Ecto neural progenitor cell (in vitro differentiated cells): ENCODE results near the gene TENT4A.

Experiments used
- DNase-seq: peaks from one replicate; pipeline ENCODE4 v3.0.0-alpha.2; 2018; ENCODE audit warnings: low spot score

The TENT4A gene

DNA sequence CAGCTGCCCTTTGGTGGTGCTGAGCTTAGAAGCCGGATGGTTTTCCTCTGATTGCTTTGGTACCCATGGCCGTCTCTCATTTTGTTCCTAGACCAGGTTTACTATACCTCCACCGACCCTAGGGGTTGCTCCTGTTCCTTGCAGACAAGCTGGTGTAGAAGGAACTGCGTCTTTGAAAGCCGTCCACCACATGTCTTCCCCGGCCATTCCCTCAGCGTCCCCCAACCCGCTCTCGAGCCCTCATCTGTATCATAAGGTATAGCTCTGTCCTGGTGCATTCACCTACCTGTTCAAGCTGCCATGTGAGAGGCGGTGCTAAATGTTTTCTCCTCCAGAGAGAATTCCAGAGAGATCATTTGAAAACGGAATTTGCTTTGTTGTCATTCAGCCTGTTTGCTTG is 39.5 kb downstream of the TENT4A start:
- no peak for DNase-seq

DNA sequence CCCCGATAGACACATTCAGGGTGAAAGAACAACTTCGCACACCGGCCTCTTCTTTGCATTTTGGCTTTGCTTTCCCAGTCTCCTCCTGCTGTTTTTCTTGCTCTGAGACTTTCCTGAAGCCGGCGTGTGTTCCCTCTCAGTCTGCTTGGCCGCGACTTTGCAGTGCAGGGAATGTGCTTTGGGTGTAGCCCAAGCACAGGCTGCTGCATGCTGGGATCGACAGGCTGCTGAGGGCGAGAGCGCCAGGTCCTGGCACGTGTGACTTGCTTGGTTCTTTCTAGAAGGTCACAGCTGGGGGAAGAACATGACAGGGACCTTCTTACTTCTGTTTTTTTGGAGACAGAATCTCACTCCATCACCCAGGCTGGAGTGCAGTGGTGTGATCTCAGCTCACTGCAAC is 40.6 kb downstream of the TENT4A start:
- no peak for DNase-seq

DNA sequence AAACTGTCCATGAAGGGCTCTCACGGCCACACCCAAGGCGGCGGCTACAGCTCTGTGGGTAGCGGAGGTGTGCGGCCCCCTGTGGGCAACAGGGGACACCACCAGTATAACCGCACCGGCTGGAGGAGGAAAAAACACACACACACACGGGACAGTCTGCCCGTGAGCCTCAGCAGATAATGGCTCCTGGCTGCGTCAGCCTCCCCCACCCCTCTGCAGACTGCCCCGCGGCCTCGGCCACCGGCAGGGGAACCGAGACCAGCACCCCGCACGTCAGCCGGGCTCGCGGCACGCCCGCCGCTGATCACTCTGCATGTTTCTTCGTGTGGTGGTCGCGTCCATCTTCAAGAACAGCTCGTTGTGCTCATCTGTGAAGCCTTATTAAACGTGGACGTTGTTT is 41.5 kb downstream of the TENT4A start:
- DNase-seq = no peak

DNA sequence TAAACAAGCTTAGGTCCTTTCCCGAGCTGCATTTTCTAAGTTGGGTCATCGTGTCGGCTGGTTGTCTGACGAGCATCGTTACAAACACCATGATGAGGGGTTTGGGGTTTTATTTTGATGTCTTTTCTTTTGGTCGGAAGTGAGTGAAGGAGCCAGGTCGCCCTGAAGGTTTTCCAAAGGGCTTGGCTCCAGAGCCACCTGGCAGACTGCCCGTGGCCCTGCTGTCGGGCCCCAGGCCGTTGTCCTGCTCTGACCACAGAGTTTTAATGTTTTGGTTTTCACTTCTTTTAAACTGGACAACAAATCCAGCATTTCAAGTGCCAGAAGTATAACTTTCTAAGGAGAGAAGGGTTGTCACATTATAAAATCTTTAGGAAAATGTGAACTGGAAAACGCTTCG is 42.3 kb downstream of the TENT4A start:
- DNase-seq = no peak

DNA sequence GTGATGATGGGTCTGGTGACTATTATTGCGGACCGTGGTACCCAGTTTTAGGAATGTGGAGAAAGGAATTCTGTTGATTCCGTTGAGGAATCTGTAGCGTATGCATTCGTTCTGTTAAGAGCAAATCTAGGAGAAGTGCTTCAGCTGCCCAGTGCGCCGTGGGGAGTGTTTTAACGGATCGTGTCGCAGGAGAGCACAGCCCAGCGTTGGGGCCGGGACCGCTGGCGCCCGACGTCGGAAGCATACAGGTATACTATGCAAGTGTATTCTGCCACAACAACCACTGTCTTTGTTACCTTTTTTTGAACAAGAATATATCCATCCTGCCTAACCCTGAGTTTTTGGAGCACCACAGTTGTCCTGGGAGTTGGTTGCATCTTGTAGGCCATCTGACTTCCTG is 42.7 kb downstream of the TENT4A start:
- DNase-seq = no peak

DNA sequence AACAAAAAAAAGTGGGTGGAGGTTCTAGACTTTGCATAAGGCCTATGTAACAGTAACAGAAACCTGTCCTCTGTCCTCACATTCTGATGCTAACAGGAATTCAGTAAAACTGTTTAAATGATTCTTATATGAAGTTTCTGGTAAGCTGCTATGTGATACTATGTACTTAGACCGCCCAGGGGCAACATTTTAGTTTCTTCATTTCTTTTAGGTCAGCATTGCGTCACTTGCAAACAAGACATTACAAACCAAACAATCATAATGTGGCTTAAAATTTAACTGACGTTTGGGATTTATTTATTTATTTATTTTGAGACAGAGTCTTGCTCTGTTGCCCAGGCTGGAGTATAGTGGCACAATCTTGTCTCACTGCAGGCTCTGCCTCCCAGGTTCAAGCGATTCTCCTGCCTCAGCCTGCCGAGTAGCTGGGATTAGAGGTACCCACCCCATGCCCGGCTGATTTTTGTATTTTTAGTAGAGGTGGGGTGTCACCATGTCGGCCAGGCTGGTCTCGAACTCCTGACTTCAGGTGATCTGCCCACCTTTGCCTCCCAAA is 44.3 kb downstream of the TENT4A start:
- no peak for DNase-seq

DNA sequence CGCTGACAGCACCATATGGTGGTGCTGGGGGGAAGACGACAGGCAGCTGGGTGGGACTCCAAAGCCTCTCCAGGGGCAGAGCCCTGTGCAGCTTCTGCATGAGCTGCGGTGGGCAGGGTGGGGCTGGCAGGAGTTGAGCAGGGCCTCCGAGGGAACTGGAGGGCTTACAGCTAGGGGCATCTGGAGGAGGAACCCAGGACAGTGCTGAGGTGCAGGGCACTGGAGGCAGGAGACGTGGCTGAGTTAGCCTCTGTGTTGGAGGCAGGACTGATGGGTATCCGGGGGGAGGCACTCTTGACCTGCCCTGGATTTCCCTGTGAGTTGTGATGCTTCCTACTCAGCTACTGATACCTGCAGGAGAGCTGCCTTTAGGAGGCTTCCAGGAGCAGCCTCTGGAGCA is 45.0 kb downstream of the TENT4A start:
- DNase-seq = no peak

DNA sequence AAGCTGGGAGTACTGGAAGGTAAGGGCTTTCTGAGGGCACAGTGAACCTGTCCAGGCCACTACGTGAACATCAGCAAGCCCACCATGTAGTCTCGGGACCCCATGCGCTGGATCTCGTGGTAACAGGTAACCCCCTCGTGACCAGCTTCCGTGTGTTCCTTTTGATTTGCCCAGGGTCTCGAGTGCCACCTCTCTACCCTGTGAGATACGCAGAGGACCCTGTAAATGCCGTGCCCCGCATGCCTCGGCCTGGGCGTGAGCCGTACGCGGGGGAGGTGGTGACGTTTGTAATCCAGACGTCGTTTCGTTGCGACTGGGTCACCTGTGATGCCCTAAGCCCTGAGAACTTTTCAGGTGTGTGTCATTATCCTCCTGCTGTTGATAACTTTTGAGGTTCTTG is 45.5 kb downstream of the TENT4A start:
- no peak for DNase-seq

DNA sequence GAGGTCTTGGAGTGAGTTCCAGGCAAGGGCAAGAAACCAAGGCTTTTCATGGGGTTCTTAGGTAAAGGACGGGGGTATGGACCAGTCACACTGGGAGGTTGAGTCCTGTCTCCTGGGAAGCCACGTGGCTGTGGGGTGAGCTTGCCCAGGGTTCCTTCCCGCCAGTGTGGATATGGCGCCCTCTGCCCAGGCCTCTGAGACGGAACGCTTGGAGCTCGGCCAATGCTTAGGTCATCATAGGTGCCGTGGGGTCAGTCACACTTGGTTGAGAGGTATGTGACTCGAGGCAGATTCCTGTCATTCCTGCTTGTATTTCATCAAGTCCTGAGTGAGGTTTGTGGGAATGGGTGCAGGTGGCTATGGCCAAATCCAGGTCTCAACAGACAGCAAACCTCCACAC is 46.2 kb downstream of the TENT4A start:
- no peak for DNase-seq

DNA sequence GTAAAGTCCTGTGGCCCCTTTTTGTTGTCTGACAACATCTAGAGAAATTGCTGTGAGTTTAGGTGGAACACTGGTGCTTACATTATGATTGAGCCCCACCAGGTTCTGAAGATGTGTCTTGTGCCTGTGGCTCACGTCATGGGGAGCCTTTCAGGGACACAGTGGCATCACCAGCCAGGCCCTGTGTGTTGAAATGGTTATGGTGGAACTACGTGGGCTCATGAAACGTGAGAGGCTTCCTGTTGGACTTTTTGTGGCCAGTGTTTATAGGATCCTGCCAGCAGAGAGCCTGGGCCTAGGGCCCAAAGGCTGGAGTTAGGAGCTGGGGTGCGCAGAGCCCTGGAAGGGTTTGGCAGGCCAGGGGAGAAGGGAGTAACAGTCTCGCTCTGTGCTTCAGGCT is 46.8 kb downstream of the TENT4A start:
- no peak for DNase-seq

DNA sequence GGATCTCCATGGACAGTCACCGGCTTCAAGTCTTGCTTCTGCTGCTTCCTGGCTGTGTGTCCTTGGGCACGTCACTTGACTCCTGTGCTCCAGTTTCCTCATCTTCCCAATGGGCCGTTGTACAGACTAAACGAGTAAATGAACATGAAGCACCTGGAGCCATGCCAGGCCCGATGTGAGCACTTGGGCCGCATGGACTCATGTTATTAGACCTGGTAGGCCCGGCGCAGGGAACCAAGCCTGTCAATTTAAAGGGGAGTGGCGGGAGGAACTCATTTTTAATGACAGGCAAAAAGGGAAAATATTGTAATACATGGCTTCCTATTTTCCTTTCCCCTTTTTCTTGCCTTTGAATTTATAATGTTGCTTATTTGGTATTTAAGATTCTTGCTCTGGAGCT is 47.5 kb downstream of the TENT4A start:
- DNase-seq = no peak

DNA sequence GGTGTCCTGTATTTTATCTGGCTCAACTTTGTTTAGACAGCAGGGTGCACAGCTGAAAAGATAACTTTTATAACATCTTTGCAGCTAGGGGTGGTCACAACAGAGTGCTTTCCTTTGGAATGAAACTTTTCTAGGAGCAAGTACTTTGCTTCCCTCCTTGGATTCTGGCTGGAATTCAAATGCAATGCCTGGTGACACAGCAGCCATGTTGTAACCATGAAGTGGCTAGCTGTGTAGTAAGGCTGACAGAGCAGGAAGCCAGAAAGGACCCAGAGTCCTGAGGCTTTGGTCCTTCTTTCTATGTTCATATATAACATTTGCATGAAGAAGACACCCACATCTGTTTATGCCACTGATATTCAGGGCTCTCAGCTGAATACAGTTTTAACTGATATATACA is 48.1 kb downstream of the TENT4A start:
- no peak for DNase-seq

DNA sequence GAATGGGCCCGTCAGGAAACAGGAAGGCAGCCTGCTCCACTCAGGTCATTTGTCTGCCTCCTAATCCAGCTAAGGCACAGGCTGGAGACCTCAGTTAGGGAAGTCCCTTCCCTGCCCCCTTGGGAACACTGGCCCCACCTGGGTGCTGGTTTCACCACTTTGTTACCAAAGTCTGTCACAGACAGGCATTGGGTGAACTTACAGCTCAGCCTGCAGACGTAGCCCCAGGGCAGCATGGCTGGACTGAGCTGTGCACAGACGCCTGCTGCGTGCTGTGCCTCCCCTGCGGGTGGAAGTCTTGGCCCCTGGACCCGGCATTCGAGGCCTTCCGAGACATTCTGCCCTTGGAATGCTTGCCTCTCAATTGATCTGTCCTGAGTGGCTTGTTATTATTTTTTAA is 48.9 kb downstream of the TENT4A start:
- DNase-seq = no peak

DNA sequence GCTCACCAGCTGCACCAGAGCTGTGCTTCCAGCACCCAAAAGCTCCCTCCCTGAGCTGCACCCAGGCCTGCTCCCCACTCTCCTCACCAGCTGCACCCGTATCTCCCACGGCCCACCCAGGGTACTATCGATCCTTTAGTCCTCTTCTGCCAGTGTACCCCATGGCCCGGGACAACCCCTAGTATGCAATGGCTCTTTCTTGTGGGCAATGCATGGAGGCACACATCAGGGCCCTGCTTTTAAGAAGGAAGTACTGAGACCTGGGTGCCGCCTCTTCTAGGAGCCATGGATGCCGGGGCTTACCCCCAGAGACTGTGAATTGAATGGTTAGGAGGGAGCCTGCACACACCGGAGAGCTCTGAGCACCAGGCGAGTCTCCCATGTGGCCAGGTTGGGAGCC is 49.5 kb downstream of the TENT4A start:
- DNase-seq = no peak

DNA sequence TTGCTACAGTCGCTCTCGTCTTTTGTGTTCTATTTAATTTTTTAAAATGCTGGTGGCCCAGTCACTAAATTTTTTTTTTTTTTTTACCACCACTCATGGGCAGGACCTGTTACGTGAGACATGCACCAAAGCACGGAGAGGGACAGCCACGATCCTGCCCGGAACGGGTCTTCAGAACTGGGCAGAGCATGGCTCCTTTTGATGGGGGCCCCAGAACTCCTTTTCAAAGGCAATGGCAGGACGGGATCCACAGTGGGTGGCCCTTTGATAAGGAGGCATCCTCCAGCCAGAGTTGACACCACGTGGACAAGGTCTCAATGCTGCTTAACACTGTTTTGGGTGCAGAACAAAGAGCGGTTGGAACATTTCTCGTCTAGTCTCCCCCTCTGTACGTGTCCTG is 50.0 kb downstream of the TENT4A start:
- no peak for DNase-seq

DNA sequence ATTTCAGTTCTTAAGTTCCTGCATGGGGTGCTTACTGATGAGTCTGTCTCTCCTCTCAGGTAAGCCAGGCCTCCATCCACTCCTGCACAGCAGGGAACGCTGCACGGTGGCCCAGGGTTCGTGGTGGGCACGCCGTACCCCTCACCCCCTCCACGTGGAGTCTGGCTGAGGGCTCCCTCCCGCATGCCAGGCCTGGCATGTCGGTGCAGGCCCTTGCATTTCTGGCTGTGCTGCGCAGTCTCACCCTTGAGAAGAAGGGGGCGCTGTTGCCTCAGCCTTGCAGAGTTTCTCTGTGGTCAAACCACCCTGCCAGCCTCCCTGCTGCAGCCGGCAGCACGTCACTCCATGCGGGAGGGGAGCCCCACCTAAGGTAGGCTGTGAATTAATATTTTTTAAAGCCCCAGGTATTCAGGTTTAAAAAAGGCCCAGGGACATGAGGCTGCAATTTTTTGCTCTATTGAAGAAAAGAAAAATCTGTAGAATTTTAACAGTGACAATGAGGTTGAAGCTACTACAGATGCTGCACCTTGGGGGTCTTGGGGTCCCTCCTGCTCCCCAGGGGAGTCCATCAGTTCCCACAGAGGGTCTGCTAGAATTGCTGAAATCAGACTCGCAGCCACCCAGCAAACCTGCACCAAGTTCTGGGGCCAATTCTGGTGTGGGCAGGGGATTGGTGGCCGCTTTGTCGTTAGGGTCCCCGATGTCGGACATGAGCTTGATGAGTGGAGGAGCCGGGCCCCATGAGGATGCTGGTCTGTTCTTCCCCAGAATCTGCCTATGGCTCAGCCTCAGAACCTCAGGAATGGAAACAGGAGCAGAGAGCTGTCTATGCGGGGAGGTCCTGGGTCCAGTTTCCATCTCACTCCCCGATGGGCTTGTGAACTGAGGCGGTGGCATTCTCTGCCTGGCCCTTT is 52.6 kb downstream of the TENT4A start:
- peak; percentile 87 for DNase-seq

DNA sequence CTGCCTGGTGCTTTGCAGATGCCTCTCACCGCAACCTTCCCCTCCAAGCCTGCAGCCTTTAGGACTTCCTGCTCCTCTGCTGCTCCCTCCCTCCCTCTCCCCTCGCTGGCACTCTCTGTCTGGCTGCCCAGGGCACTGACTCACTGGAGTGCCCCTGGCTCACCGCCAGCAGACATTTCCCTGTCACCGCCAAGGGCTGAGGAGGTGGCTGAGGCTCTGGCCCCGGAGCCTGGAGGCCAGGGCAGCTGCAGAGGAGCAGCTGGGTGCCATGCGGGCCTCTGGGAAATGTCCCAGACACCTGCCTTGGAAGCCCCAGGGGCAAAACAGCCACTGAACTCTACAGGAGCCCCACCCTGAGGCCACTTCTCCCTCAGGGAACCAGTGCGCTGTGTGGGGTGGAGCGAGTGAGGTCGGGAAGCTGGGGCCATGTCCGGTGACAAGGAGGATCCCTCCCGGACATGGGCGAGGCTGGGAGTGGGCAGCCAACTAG is 53.4 kb downstream of the TENT4A start:
- no peak for DNase-seq

DNA sequence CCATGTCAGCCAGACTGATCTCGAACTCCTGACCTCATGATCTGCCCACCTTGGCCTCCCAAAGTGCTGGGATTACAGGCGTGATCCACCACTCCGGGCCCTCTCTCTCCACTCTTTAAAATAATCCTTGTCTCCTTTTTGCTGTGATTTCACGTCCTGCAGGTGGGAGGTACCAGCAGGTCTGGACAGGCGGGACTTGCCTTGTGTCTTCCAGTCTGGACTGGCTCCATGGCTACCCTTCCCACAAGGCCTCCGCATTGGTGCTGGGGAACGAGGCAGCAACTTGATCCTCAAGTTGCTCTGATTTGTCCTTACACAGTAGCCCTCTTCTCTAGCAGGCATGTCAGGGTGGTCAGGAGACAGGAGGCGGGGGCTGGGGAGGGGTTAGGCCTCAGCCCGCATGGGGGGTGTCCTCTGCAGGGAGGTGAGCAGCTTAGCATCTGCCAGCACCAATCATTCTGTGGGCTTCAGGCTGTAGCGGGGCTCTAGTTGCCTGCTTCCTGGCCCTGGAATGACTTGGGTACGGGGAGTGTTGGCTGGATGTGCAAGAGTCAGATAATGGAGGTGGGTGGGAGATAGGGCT is 54.3 kb downstream of the TENT4A start:
- no peak for DNase-seq

DNA sequence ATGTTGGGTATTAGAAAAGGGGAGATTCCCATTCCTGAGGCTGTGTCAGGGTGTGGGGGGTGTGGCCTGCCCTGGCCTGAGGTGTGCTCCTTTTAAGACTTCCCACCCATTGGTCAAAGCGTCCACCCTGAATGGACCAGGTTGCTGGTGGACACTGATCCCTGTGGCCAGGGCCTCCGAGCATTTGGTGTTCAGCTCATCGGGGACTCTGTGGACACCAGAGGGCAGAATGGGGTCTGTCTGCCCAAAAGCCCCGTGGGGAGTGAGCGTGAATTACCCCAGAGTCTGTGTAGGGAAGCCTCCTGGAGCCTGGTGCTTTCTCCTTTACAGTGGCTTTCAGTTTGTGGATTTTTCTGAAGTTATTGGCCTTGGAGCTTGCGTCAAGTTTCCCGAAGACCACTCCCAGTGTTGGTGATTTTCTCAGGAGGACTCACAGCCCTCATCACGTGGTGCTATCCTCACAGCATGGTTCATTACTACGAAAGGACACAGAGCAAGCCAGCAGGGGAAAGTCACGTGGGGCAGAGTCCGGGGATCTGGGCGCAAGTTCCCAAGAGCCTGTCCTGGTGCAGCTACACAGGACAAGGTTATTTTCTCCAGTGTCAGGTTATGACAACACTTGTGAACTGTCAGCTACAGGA is 55.5 kb downstream of the TENT4A start:
- DNase-seq = no peak

DNA sequence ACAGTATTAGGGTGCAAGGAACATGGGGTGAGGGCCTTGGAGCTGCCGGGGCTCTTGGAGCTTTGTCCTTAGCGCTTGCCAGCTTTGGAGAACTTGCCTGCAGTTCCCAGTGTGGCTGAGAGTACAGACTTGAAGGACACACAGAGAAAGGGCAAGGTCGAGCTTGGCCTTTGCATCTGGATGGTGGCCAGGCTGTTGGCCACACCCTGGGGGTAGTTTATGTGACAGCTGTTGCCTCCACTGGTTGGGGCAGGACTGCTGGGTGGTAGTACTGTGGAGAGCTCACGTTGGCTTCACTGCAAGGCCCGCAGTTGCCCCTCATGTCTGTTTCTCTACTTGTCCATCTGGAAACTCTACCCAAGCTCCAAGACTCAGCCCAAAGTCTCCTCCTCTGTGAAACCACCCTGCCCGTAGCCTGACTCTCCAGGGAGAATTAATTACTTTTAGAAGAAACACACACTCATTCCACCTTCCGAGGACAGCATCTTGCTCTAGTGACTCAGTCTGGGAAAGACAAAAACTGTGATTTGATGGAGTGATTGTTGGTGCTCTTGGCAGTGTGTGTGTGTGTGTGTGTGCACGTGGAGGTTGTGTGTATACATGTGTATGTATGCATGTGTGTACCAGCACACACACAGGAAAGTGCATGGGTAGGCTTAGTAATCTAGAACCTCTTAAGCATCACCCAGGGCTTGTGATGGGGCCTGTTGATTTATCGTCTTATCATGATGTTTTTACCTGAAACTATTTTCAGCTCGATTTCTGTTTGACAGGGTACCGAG is 57.8 kb downstream of the TENT4A start:
- DNase-seq = no peak

DNA sequence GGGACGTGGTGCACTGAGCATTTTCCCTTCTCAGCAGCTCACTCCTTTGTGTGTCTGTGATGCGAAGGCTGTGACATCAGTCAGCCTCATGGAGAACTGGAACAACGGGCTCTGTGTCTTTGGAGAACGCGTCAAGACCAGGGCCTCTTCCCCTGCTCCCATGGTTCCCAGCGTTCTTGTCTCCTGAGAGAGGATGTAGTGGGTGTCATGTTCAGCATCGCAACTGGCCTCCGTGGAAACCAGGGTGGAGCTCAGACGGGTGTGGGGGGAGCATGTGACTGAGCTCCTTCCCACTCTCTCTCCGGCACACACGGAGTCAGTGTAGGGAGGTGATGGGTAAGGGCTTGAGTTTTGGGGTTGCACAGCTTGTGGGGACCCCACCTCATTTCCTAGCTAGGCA is 59.7 kb downstream of the TENT4A start:
- no peak for DNase-seq
